GM18867 (cell line): ENCODE measurements around the gene HDAC4.

Experiments
- ATAC-seq: cut with Tn5 transposase; IDR thresholded peaks from one replicate; pipeline ENCODE4 v1.9.1; 2021; ENCODE audit warnings: mild to moderate bottlenecking, moderate library complexity; ENCODE audit not compliant: unreplicated experiment

HDAC4 gene

GRCh38 chr2:239026711-239027361 lies 374.0 kb downstream of the HDAC4 start:
- no peak for ATAC-seq

- no peak for ATAC-seq
These were observed 374.8 kb downstream of the HDAC4 start for GRCh38 chr2:239025951-239026461.

- ATAC-seq, result no peak
These were observed 375.6 kb downstream of the HDAC4 start for GRCh38 chr2:239025096-239025801.

- no peak for ATAC-seq
These were observed 376.6 kb downstream of the HDAC4 start for GRCh38 chr2:239024226-239024625.

- no peak for ATAC-seq
These were observed 378.2 kb downstream of the HDAC4 start for GRCh38 chr2:239022437-239023260.

GRCh38 chr2:239021651-239022436 lies 379.0 kb downstream of the HDAC4 start:
- ATAC-seq, result no peak

GRCh38 chr2:239021224-239021623 lies 379.6 kb downstream of the HDAC4 start:
- no peak for ATAC-seq

- ATAC-seq, result no peak
These were observed 380.2 kb downstream of the HDAC4 start for GRCh38 chr2:239020541-239021041.

- no peak for ATAC-seq
These were observed 381.6 kb downstream of the HDAC4 start for GRCh38 chr2:239019183-239019581.

- no peak for ATAC-seq
These were observed 382.3 kb downstream of the HDAC4 start for GRCh38 chr2:239018271-239019182.

GRCh38 chr2:239017491-239018098 lies 383.2 kb downstream of the HDAC4 start:
- ATAC-seq, result no peak

GRCh38 chr2:239015901-239016675 lies 384.7 kb downstream of the HDAC4 start:
- ATAC-seq, result no peak

- no peak for ATAC-seq
These were observed 385.5 kb downstream of the HDAC4 start for GRCh38 chr2:239015218-239015900.

- no peak for ATAC-seq
These were observed 386.2 kb downstream of the HDAC4 start for GRCh38 chr2:239014458-239015217.

GRCh38 chr2:239013678-239013976 lies 387.2 kb downstream of the HDAC4 start:
- ATAC-seq, result no peak

- ATAC-seq, result no peak
These were observed 387.7 kb downstream of the HDAC4 start for GRCh38 chr2:239012936-239013677.

- ATAC-seq, result no peak
These were observed 388.6 kb downstream of the HDAC4 start for GRCh38 chr2:239012228-239012627.
